Iris pigment epithelial cell (primary cell): ENCODE measurements around the gene TSPAN18.
A peak's percentile ranks its signal among the peaks of the same experiment; 100 is the strongest.

Experiments used
- DNase-seq: peaks from one replicate; pipeline ENCODE4 v3.0.0-alpha.2; 2011; ENCODE audit warnings: low read depth

Gene TSPAN18

DNA sequence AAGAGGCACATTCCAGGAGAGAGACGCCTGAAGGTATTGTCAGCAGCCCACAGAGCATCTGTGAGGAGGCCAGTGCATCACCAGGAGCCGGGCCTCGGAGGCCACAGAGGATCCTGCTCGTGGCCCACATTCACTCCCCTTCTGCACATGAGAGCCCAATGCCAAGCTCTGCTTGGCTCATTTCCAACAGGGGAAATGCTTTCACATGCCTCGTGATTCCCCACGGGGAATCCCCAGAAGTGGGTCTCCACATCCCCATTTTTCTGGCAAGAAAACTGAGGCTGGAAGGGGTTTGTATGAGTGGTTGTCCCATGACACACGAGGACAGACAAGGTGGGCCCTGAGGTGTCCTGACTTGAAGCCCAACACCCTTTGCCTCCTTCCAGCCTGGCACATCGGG is 189.6 kb downstream of the TSPAN18 start:
- no peak for DNase-seq

DNA sequence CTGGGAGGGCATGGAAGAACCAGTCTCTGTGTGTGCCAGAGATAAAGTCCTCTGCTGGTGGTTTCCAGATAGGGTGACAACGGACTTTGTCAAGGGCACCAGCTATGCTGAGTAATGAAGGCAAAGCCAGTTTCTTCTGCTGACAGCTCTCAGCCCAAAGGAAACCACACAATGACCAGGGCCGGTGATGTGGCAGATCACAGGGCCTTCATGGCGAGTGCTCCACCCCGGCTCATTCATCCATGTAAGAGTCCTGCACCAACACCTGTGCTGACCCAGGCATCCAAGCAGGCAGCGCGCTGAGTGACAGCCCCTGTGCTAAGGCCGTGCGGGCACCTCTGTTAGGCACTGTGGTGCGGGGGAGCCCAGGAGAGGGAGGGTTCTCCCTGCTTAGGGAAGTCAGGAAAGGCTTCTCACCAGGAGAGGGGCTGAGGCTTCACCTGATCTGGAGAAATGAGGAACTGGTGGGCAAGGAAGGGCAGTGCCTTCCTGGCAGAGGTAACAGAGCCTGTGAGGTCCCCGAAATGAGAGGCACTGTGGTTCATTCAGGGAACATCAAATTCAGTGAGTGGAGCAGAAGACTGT is 190.1 kb downstream of the TSPAN18 start:
- DNase-seq, result no peak

DNA sequence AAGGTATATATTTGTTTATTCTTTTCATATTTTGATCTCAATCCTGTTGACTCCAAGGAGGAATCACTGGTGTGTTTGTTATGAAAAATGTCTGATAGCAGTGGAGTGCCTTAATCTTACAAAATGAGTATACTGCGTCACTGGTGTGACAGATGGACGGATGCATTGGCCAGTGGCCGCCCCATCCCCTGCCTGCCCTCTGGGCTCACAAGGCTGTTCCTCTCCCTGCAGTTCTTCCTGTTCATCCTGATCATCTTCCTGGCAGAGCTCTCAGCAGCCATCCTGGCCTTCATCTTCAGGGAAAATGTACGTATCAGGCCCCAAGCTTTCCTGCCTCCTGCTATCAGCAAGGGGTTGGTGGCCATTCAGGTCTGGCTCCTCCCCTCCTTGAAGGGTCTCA is 191.0 kb downstream of the TSPAN18 start:
- no peak for DNase-seq

DNA sequence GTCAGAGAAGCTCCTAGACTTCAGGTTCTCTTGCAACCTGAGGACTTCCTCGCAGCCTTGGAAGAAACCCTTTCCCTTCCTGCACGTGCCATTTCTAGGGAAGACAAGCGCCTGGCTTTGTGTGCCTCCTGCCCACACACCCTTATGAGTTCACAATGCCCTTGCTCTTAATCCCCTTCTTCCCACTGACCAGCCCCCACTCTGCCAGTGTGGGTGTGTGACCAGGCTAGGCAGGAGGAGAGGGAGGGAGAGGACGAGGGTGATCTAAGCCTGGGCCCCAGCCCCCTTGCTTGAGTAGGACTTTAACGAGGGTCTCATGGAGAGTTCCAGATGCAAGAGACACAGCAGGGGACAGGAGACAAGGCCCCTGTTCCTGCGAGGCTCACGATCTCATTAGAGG is 193.7 kb downstream of the TSPAN18 start:
- no peak for DNase-seq

DNA sequence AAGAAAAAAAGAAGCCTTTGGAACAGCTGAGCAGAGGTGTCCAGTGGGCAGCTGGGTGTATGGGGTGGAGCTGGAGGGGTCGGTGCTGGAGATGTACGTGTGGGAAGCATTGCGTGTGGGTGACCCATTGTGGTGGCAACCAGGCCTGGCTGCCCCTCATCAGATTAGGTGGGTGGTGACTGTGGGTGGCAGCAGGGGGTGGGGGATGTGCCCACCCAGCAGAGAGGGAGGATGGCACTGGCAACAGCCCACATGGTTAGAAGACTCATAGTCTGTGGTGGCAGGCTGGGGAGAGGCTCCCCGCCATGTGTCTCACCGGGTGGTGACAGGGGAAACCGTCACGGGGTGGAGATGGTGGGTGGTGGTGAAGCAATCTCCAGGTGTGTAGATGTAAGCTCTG is 196.4 kb downstream of the TSPAN18 start:
- no peak for DNase-seq

DNA sequence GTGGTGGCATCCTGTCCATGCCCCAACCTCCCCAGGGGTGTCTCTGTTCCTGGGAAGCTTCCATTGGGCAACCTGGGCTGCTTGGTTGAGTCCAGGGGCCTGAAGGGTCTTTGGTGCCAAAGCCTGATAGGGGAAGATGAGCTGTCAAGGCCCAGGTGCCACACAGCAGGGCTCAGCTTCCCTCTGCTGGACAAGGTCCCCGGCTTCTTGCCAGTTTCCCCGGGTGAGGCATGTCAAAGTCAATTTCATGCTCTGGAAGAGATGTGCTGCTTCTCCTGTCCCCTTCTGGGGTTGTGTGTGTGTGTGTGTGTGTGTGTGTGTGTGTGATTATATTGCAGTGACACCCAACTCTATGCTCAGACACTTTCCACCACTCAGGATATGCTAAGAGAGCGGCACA is 197.0 kb downstream of the TSPAN18 start:
- no peak for DNase-seq

DNA sequence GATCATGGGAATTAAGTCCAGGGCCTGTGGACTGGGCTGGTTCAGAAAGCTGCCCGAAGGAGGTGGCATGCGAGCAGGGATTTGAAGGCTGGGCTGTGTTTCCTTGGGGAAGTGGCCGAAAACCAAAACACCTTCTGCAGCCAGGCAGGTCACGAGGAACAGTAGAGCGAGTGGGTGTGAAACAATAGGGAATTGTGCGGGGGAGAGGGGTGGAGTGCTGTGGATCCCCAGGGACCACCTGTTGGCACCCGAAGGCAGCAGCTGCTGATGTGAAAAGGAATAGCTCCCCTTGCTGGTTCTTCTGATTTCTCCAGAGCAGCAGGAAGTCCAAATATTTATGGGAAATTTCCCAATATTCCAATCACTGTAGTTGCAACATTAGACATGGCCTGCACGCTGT is 199.3 kb downstream of the TSPAN18 start:
- no peak for DNase-seq

DNA sequence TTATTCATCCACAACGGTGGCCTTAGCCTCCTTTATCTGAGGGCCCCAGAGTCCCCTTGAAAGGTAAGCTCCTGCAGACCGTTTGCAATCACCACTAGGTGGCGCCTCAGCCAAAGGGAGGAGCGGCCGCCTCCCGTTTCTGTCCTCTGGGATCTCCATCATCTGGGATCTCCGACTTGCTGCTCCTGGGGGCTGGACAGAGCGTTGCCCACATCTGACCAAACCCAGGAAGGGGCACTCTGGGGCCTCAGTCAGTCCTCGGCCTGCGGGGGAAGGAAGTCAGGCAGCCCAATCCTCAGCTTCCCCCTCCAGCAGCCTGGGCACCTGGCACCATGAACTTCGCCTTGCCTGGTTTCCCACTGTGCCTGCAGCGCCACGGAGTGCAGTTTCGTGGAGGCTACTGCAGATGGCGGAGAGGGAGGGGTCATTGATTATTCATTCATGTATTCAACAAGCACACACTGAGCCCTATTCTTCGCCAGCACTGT is 200.5 kb downstream of the TSPAN18 start:
- peak; percentile 59 for DNase-seq

DNA sequence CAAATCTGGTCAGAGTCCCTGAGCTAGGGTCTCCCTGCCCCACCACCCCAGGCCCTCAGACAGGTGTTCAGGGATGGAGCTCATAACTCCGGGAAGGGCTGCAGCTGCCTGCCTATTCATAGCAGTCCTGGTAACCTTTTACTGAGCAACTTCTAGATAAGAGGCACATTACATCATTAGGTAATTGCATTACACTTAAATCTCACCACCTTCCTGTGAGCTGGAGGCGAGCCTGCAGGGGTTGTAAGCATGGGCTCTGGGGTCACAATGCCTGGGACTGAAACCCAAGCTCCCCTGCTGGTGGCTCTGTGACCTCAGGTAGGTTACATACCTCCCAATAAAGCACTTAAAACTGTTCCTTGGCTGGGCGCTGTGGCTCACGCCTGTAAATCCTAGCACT is 201.4 kb downstream of the TSPAN18 start:
- no peak for DNase-seq

DNA sequence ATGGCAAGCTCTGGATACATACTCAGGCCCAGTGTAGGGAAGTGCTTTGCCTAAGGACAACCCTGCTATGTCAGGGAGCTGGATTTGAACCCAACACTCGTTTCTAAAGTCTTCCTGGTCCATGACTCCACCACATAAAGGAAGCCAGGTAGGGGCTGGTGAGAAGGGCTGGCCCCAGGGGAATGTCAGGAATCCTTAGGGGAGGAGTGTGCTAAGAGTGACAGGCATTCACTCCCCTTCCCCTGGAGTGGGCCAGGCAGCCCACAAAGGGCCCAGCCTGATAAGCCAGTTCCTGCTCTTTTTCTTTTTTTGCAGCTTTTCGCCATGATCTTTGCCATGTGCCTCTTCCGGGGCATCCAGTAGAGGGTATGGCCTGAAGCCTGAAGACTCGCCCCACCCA is 202.1 kb downstream of the TSPAN18 start:
- DNase-seq, result no peak

DNA sequence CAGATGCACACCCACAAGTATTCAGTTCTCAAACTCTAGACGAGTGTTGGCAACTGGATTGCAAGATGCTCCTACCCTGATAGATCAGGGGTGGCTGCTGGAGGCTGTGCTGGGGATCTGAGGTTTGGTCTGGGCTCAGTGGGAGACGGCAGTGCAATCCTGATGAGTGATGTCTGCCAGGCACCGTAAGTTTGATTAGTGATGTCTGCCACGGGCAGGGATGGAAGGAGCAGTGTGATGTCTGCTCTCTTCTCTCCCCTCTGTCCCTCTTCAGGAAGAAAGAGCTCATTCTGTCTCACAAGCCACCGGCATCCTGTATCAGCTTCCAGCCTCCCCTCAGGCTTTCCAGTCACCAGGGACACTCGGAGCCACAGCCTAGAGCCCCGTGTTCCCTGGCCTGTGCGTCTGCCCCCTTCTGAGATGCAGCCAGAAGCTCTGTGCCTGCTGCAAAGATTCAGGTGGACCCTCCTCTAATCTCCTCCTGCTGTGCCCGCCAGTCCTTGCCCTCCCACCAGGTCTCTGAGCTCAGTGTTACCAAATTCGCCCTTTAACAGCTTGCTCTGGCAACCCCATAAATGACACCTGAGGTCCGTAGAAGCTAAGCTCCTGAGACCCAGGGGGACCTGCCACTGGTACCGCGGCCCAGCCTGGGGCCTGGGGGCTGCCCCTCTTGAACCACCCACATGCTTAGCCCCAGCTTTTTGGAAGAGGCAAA is 204.0 kb downstream of the TSPAN18 start:
- DNase-seq, result no peak

DNA sequence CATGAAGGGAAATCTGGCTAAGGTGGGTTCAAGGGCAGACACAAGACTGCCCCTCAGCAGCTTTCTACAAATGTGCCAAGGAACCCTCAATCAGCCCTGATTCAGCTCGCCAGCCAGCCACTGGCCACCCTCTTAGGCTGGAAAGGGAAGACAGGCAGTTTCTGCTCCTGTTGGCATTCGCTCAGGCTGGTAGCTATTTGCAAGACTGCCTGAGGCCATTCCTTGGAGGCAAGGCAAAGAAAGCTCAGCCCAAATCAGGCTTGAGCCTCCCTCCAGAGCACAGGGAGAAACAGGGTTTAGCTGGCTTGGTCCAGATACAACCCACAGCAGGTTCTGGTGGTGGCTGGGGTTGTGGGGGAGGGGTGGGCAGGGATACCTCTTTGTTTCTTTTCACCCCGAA is 204.7 kb downstream of the TSPAN18 start:
- no peak for DNase-seq

DNA sequence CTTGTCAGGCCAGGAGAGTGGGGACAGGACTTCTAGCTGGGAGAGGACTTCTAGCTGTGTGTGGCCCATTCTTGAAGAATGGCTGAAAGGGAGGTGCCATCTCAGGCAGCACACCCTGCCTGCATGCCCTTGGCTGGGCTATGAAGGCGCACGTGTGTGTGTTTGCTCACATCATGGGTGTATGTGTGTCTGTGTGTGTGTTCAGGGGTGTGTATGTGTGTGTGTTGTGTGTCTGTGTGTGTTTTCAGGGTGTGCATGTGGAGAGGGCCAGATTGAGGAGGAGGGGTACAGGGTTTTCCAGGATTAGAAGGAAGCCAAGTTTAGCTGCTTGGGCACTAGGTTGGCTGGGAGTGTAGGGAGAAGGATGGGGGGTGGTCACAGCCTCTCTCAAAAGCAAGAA is 207.3 kb downstream of the TSPAN18 start:
- DNase-seq, result no peak

DNA sequence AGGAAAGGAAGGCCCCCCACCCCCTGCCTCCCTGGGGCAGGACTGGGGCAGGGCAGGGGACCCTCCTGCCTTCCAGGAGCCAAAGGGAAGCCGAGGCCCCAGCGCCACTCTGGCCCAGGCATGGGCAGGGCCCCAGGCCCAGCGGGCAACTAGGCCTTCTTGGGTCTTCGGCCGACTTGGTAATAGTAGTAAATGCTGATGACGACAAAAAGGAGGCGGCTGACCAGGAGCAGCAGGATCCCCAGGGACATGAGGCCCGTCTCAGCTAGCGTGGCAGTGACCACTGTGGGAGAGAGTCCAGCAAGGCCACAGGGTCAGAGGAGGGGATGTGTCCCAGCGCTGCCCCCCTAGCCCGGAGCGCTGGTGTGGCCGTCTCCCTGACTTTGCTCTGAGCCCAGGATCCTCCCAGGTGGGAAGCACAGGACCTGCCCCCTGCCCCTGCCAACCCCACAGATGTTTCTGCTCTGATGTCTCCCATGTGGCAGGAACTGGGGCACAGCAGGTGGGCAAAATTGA is 208.0 kb downstream of the TSPAN18 start:
- no peak for DNase-seq

DNA sequence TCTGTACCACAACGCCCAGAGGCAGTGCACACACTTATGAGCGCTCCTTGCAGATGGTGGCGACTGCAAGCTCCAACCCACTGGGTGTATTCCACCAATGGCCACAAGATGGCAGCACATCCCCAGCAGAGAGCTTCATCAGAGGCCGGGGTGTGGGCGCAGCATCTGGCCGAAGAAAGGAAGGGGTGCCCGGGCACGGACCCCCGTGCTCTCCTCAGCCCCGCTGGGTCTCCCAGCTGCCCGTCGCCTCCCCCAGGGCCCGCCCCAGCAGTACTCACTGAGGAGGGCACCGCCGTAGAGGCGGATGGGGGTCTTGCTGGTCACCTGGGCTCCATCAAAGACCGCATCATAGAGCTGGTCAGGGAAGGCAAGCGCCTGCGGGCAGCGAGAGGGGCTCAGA is 209.8 kb downstream of the TSPAN18 start:
- peak; percentile 74 for DNase-seq

DNA sequence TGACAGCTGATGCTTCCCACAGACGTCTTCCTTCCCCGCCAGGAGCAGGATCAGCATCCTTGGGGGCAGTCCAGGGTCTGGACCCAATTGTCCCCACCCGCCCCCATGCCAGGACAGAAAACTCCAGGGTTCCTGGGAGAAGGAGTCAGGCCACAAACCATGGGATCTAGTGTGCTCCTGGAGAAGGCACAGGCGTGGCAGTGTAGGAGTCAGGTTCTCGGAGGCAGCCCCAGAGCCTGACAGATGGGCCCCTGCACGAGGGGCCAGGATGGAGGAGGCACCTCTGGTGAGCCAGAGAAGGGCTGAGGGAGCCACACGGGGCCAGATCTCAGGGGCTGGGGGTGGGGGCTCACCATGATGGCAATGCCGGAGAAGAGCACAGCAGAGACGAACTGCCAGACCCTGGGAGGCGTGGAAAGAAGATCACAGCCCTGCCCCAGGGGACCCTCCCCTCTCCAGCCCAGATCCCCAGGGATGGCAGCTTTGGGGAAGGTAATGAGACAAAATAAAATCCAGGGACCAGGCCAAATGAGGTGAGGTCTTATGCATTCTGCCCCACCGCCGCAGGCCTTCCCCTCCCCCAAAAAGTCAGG is 210.3 kb downstream of the TSPAN18 start:
- DNase-seq, result no peak

DNA sequence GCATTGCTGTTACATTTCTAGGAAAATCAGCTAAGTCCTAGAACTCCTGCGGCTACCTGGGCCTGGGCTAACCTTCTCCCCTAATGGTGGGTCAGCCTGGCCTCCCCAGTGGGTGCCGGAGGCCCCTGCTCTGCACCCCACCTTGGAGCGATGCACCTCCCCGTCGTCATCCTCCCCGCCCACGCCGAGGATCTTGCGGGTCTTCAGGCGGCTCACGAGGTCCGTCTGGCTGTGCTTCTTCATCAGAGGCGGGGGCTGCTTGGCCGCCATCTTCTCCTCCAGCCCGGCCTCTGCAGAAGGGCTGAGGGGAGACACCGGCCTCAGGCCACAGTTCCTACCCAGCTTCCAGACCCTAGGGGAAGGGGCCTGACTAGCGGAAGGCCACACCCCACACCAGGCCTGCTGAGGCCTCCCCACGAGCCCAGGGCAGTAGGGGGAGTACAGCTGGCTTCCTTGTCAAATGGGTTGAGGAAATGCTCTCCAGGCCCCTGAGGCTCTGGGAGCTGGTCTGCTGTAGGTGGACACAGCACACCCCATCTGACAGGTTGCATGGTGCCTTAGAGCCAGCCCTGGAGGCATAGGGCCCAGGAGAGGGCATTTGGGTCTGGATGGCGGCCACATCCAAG is 211.4 kb downstream of the TSPAN18 start:
- no peak for DNase-seq

DNA sequence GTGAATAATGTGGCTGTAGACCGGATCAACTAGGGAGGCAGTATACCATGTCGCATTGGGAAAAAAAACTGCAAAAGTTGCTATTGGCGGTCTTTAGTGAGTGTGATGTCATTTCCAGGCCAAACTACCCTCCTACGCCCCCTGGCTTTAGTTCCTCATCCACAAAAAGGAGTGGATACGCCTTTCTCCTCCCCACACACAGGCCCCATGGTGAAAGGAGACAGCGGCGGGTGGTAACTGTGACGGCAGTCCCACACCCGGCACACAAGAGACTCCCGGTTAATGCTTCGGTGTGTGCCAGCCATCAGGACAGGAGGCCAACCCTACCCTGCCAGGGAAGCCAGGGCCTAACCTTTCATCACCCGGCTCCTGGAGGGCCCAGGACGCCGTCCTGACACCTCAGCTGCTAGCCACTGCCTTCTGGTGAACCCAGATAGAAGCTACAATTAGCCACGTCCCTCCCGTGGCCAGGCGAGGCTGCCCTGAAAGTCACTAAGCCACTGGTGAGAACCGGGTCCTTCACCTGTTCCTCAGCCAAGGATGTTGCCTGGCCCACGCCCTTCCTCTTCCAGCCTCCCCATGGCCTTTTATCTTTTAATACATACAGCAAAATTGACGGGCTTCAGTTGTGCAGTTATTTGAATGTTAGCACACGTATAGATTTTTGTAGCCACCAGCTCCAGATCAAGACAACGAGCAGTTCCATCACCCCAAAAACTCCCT is 213.1 kb downstream of the TSPAN18 start:
- no peak for DNase-seq

DNA sequence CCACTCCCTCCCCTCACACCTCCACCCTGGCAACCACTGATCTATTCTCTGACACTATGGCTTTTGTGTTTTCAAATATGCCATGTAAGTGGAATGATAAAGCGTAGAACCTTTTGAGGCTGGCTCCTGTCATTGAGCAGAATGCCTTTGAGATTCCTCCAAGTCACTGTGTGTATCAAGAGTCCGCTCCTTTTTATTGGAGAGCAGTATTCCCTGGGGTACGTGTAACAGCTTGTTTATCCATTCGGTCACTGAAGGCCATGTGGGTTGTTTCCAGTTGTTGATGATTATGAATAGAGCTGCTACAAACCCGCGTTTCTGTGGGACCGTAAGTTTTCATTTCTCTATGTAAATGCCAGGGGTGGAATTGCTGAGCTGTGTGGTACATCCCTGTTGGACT is 213.6 kb downstream of the TSPAN18 start:
- DNase-seq, result no peak

DNA sequence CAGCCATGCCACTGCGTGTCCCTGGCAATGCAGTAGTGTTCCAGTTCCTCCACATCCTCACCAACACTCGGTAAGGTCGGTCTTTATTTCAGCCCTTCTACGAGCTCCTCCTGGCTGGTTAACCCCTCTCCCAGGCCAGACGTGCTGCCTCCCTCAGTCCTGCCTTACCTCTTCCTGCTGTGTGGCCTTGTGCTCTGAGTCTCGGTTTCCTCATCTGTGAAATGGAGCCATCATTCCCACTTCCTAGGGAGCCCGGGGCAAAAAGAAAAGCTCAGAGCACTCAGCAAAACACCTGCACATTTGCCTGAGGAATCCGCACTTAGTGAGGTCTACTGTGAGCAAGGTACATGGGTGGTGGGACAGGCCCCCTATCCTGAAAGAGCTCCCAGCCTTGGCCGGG is 214.1 kb downstream of the TSPAN18 start:
- no peak for DNase-seq

DNA sequence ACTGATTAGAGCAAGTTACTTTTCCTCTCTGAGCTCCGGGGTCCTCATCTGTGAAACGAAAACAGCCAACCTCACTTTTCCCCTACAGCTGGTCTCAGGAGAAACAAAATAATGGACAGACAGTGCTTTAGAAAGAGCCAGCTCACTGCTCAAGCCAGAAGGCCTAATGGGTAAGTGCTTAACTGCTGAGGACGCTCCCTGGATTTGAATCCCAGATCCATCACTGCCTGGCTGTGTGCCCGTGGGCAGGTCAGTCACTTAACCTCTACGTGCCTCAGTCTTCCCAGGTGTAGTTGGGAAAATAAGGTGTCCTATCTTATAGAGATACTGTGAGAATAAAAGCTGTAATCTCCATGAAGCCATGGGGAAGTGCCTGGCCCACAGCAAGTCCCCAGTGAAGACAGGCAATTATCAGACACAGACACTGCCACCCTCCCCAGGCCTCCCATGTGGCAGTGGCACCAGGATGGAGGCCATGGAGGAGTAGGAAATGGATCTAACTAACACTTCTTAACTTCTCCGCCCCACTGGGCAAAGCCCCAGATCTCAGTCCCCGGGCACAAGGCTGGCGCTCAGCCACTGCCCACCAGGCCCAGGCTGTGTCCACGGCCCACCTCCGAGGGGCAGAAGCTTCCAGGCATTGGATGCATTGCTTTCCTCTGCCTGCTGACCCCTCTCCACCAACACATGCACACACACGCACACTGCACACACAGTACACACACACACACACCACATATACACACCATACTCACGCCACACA is 214.7 kb downstream of the TSPAN18 start:
- DNase-seq, result no peak
